Activated T-cell treated with anti-CD3 and anti-CD28 coated beads for 24 hours (primary cell): ENCODE data around the gene TRAPPC10.

Experiments used
- DNase-seq: peaks from one replicate; pipeline ENCODE4 v3.0.0-alpha.2; 2020; ENCODE audit warnings: low read depth

Gene TRAPPC10

DNA sequence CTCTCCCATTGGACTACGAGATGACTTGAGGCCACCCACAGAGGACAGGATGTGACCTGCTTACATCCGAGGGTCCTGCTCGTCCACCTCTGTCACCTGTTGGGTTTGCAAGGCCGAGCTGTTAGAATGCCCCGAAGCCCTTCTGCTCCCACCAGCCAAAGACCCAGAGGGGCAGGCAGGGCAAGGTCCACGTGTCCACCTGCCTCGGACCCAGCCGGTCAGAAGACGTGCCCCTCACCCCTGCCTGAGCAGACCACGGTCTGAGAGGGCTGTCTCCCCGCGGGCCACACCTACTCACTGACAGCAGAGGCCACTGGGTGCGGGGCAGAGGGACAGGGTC is 30.3 kb upstream of the TRAPPC10 start:
- DNase-seq: no peak

DNA sequence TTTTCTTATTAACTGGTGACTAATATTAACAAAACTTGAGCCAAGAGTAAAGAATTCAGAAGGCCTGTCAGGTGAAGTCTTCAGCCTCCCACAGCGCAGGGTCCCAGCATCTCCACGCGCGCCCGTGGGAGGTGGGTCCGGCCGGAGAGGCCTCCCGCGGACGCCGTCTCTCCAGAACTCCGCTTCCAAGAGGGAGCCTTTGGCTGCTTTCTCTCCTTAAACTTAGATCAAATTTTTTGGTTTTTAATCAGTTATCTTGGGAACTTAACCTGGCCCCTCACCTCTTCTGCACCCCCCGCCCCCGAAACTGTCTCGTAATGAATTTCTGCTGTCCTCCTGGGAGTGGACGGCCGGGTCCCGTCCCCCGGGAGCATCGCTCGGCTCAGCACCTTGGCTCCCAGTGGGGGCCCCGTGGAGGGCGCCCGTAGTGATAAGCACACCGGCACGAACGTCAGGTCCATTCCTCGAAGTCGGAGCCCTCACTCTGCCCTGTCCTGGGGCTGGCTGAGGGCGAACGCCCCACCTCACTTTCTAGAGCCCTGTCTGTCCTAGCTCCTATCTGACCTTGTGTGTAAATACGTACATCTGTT is 29.5 kb upstream of the TRAPPC10 start:
- no peak for DNase-seq

DNA sequence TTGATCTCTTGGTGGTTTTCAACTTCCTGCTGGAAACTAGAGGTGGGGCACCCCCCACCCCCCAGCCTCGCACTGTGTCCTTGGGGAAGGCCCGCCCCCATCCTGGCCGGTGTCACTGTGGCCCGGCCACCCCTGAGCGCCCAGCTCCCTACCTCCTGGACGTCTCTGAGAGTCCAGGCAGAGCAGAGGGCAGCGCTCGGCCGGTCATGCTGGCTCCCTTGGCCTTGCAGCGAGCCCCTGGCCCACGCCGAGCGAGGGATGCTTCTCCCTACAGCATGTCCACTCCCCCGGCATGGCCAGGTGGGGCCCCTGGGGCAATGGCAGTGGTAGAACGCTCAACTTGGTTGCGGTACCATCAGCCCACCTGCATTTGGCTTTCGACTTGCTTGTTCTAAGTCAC is 28.7 kb upstream of the TRAPPC10 start:
- no peak for DNase-seq

DNA sequence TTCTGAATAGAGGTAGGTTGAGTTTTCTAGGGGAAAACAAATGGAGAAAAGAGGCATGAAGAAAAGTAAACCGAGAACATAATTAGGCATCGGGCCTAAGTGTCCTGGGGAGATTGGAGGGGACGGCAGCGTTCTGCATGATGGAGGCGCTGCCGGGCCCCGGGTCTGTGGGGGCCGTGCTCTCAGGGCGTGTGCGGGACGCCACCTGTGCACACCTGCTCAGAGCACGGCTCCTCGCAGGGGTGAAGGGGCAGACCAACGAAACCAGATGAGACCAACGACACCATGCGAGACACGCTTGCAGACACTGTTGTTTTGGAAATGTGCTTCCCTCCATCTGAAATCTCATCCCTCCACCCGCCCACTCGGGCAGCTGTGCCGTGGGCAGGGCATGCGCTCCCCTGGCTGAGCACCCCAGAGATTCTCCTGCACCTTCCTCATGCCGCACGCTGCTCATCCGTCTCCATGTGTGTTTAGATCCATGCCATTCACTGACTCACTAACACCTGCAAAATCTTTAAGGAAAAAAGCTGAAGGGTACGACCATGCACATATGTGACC is 28.2 kb upstream of the TRAPPC10 start:
- no peak for DNase-seq

DNA sequence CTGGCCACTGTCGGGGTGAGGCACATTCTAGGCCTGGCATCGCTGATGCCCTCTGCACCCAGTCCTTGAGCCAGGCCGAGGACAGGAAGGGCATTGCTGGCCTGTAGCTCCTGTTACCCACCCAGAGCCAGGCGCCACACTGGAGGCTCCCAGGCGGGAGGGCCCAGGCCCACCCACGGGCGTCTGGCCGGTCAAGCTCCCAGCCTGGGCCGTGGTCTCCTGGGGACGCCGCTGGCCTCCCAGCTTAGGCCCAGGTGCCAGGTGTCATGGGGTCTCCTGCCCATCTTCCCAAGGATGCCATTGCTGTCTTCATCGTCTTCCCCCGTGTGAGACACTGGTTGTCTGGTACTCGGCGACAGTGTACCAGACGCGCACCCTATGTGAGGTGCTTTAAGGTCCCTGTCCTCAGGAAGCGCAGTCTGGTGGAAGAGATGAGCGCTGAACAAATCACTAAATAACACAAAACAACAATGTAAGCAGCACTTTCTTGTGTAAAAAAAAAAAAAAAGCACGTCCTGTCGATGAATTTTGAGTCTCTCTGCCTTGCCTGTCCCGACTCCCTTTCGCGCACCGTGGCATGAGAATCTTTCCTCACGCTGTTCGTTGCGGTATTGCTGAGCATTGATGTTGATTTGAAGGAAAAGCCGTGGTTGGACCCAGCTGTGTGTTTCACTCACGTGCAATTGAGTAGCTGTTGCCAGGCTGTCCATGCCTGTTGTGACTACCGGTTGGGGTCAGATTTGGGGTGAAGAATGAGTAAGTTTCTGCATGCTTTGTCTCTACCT is 27.0 kb upstream of the TRAPPC10 start:
- DNase-seq: no peak

DNA sequence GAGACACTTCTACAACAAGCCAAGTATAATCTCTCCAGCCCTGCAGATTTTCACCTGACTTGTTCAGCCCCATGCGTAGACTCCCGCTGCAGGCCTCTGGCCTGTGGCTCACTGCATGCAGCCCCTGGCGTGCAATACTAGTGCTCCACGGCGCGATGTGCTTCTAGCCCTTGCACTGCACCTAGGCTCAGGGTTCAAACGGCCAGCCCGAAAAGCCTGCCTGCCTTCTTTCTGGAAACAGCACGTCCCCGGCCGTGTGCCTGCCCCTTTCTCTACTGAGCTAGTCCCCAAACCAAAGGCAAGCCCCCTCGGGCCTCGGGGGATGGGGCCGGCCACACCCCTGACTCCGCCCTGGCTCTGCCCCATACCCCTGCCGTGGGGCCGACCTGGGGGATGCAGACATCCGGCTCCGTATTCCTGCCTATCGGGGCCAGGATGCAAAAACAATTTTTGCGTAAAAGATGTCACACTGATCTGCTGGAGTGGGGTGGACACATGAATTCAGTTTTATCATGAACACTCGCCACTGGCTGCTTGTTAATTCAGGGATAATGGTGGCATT is 26.3 kb upstream of the TRAPPC10 start:
- no peak for DNase-seq

DNA sequence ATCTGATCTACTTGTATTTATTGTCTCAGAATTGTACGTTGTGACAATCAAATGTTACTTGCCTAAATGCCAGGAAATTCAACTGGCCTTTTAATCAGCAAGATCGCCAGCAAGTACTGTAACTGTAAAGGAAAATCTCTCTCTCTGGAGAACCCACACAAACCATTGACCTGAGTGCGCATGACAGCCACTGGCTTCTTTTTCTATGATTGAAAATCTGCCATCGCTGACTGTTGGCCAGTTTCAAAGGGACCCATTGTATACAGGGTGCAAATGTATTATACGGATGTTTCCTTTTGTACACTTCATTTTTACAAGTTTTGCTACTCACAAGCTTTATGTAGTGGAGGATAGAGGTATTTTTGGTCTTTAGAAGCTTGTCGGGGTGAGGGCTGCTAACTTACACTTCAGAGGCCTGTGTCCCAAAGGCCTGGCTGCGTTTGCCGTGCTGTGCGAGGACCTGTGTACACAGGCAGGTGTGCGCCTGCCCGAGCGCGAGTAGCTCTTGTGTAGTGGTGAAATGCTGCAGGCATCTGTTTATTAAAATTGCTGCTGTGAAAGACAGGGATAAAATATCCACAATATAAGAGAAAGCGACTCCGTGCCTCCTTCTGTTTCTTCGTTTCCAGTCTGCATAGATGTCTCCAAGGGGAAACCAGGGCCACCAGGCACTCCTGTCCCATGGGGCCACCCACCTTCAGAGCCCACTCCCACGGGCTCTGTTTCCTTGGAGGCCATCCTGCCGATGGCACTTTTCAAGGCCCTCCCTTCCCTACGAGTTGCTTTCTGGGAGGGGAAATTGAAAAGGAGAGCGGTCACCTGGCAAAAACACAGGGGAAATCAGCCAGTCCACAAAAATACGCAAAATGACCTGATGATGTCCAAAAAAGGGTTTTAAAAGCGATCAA is 25.3 kb upstream of the TRAPPC10 start:
- no peak for DNase-seq

DNA sequence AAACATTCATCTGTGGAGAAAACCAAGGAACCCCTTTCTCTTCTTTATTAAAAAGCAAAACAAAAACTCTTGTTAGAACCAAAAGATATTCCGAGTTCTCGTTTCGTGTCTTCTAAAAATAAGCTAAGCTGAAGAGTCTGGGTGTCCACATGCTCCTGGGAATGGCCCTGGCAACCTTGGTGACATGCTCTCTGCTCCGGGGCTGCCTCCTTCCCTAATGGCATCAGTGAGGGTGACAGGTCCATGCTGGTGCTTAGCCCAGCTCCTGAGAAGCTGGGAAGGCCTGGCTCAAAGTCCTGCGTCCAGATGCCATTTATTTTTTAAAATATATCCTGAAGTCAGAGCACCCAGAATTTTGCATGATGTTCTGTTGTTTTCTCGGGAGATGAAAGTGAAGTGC is 24.6 kb upstream of the TRAPPC10 start:
- DNase-seq: no peak

DNA sequence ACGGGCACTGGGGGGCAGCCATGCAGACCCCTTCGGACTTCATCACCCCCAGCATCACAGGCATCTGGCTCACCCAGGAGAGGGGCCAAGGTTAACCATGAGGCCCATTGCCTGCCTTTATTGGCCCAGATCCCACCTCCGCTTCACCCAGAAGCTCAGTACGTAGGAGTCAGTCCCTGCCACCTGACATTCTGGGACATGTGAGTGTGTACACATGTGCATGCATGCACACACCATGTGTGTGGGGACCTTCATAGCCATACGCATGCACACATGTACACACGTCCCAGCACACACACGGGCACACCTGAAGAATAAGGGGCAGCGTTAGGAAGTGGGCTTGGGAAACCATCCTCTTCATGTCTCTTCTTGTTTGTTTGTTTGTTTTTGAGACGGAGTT is 24.1 kb upstream of the TRAPPC10 start:
- no peak for DNase-seq

DNA sequence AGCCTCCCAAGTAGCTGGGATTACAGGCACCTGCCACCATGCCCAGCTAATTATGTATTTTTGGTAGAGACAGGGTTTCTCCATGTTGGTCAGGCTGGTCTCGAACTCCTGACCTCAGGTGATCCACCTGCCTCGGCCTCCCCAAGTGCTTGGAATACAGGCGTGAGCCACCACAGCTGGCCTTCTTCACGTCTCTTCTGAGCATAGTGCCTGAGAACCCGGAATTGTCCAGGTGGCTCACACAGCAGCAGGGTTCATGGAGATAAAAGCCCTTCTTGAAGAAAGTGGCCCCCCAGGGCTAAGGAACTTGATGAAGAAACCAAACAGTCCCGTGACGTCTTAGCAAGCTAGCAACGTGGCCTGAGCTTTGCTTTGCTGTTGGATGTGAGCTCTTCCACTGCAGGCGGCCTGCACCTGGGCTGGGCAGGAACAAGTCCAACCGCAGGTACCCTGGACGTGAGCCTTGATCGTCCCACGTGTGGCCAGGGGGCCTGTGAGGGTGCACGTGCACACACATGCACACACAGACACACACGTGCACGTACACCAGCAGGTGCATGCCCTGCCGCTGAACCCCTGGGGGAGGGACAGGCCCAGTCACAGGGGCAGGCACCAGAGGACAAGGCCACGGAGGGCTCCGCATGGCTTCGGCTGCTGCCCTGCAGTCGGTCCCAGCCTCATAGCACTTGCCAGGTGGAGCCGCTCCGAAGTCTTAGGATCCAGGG is 23.4 kb upstream of the TRAPPC10 start:
- no peak for DNase-seq

DNA sequence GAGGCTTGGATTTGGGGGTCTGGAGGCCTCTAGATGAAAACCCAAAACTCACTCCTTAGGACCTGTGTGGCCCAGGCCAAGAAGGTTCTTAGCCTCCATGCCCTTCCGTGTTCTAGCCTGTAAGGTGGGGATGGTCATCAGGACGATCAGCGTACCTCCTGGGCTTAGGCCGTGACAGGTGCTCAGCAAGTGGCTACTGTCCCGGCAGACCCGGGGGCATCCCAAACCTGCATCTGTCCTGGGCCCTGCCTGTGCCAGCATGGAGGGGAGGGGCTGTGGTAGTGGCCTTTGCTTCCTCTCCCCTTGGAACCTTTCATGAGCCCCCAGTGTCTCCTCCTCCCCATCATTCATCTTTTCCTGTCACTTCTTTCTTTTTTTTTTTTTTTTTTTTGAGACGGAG is 22.7 kb upstream of the TRAPPC10 start:
- DNase-seq: no peak

DNA sequence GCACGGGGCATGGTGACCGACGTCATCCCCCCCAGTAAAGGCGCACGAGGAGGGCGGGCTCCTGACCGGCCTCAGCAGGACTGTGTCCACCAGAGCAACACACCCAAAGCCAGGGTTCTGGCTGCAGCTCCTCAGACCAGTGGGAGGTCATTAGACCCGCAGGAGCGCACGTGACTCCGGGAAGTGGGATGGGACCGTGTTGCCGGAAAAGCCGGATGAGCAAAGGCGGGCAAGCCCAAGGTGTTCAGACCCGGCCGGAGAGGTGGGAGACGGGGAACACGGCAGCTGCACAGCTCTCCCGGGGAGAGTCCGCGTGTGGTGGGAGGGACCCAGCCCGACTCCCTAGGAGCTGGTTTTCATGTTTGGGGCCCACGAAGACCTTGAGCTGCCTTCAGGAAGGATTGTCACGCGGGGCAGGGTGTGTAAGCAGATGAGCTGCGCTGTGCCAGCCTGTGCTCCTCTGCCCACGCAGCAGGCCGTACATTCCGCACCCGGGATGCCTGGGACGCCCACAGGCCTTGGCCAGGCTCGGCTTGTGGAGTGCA is 20.6 kb upstream of the TRAPPC10 start:
- DNase-seq: no peak

DNA sequence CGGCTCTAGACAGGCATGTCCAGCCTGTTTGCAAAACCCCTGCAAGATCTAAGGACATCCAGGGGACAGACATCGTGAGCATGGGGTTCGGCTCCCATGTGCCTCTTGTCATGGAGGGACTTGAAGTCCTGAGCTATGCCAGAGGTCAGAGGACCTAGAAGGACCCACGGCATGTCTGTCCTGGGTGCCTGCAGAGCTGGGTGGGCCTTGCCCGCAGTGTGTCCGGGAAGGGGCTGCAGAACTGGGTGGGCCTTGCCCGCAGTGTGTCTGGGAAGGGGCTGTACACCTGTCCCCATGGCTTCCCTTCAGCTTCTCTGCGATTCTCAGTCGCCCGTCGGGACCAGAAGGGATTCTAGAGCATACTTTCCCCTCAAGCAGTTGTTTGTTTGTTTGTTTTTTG is 20.0 kb upstream of the TRAPPC10 start:
- no peak for DNase-seq

DNA sequence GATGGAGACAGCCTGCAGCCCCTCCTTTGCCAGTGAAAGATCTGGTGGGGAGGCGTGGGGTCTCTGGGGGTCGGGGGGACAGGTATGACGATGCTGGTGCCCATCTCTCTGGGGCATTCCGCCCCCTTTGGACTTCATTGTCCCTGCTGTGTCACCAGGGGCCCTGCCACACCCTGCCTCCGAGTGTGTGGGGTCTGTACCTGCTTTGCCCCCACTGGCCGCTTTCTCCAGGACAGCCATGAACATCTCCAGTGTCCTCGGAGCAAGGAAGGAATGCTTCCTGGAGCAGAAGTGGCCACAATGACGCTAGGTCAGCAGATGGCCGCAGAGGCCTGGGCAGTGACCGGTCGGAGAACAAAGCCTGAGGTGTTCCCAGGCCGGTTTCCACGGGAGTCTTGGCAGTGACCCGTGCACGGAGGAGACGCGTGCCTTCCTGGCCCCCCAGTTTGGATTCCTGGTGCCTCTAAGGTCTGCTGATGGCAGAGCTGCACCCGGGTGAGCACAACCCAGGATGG is 18.6 kb upstream of the TRAPPC10 start:
- DNase-seq: no peak

DNA sequence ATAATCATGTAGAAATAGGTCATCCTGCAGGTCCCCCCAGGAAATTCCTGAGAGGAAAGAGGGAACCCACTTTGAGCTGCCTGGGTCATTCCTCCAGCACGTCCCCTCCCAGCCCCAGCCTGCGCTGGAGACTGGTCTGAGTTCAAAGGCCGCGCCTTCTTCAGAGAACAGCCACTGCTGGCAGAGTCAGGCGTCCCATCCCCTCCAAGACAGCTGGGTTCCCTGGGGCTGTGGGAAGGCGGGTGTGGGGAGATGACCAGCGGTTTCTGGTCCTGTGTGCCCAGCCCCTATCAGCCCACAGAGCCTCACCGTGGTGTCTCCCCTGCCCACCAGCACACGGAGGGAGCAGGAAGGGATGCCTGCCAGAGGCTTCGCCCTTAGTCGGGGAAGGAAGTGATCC is 18.0 kb upstream of the TRAPPC10 start:
- no peak for DNase-seq

DNA sequence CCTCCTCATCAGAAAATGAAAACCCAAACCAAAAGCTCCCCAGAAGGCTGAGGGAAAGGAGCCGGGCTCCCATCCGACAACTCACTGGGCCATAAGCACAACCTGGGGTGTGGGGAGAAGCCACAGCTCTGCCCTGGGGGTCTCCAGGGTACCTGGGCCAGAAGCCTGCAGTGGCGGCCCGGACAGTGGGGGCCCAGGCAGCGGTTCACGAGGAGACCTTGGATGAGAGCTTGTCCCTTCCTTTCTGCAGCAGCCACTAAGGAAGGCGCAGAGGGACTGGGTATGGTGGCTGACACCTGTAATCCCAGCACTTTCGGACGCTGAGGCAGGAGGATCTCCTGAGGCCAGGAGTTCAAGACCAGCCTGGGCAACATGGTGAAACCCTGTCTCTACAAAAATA is 17.5 kb upstream of the TRAPPC10 start:
- DNase-seq: no peak

DNA sequence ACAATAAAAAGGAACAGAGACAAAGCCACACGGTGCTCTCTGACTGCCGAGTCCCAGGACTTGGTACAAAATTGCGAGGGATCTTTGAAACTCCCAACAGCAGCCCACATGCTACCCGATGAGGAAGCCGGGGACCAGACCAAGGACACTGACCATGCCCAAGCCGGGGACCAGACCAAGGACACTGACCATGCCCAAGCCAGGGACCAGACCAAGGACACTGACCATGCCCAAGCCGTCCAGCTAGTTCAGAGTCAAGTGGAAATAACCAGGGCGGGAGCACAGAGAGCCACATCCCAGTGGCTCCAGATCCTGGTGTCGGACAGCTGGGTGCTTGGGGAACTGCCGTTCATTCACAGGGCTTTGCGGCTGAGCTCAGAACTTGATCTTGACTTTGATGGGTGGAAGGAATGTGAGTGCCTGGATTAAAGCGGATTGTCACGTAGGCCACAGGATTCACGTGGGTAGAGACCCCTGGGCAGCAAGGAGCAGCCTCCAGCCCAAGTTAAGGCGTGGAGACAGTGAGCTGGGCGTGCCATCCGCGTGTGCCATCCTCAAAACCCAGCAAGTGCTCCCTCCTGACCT is 16.5 kb upstream of the TRAPPC10 start:
- no peak for DNase-seq

DNA sequence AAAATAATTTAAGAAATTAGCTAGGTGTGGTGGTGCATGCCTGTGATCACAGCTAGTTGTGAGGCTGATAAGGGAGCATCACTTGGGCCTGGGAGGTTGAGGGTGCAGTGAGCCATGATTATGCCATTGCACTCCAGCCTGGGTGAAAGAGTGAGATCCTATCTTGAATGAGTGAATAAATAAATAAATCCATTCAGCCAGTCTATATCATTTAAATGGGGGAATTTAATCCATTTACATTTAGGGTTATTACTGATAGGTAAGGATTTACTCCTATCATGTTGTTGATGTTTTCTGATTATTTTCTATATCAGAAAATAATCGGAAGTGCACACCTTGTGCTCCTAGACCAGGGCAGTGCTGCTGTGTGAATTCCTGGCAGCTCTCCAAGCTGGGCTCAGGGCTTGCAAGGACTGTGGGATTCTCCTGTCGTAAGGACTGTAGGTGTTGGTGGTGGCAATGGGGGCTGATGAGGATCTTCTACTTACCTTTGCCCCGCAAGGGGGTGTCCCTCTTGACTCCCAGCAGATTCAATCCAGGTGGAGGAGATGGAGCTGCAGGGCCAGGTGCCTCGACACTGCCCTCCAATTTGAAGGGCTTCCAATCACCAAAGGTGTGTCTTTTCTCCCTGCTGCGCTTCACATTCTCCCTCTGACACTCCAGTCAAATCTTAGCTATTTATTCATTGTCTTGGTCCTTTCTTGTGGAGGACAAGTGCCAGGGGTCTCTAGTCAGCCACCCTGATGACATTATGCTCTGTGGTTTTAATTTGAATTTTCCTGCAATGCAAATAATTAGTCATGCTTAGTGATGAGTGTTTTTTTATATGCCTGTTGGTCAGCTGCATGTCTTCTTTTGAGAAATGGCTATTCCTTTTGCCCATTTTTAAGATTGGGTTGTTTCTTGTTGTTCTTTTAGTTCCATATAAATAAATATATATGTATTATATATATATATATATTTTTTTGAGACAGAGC is 14.1 kb upstream of the TRAPPC10 start:
- DNase-seq: no peak

DNA sequence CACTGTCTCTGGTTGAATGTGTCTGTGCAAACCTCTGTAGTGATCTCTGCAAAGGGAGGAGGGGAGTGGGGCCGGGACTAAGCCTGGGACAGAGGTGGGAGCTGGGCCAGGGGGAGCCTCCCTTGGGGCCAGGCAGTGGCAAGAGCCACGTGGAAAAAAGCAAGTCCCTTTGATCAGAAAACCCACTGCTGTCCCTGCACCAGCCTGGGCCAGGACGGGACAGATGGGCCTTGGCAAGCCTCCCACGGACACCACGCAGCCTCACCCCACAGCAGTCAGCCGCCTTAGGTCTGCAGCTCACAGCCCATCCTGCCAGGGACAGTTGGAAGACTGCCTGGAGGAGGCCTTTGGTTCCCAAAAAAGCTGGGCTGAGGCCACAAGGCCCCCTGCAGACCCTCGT is 11.7 kb upstream of the TRAPPC10 start:
- no peak for DNase-seq

DNA sequence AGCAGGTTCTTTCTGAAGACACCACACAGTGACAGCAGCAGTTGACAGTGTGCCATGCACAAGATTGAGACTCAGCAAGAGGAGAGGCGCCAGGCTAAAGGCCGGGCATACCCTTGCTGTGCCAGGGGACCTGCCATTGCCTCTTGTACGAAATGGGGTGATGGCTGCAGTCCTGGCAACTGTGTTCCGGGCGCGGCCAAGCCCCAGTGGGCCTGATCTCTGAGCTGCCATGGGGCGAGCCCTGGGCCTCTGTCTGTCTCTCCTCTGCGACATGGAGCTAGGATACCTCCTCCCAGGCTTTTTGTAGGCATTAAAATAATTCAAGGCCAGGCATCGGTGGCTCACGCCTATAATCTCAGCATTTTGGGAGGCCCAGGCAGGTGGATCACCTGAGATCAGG is 9.6 kb upstream of the TRAPPC10 start:
- no peak for DNase-seq
